ENCODE data around the gene CNTN1. TPM values are rescaled to one million over a fixed set of nuclear protein-coding genes. Genes with fewer than 3 reads are reported as not detected.

Gene CNTN1
- total and polyA plus RNA-seq, 2 experiments from 2014 or later, result 4.2 to 4.7 TPM

GRCh38 chr12:40762072-40762471 lies 69.8 kb downstream of the CNTN1 start:
- no peaks in the 10 kb centered on the region for H3K4me1 ChIP-seq (ENCODE audit: low read depth)
- TF ChIP-seq CTCF (IDR thresholded peaks at IDR 0.05; ENCODE audit: low read depth, low read length), result no peak

GRCh38 chr12:40768125-40768864 lies 76.1 kb downstream of the CNTN1 start:
- H3K36me3 ChIP-seq, result no peaks in the 10 kb centered on the region
- H3K27ac ChIP-seq, result no peak overlapping the region
- TF ChIP-seq CTCF (IDR thresholded peaks at IDR 0.05; ENCODE audit: low read depth, low read length), result no peak
- H3K4me1 ChIP-seq (ENCODE audit: low read depth), result no peaks in the 10 kb centered on the region
- no peaks in the 10 kb centered on the region for H3K27me3 ChIP-seq
- no peak for DNase-seq (ENCODE audit: low read depth in 1 of 2, low spot score in 1 of 2)
- H3K9me3 ChIP-seq (ENCODE audit: low read depth), result no peaks in the 10 kb centered on the region
- H3K4me3 ChIP-seq, result no peak overlapping the region

More at GRCh38 chr12:40762072-40762471, 69.8 kb downstream of the CNTN1 start:
- Histone ChIP-seq H3K27ac (no peak overlapping the region), H3K36me3 (no peaks in the 10 kb centered on the region), H3K4me3 (no peak overlapping the region), H3K27me3 (no peaks in the 10 kb centered on the region), H3K9me3 (ENCODE audit: low read depth) (no peaks in the 10 kb centered on the region)
- no peak for DNase-seq (ENCODE audit: low read depth in 1 of 2, low spot score in 1 of 2)

- H3K36me3 ChIP-seq, result no peaks in the 10 kb centered on the region
- H3K27ac ChIP-seq, result no peak overlapping the region
- H3K9me3 ChIP-seq (ENCODE audit: low read depth), result no peaks in the 10 kb centered on the region
- TF ChIP-seq CTCF (IDR thresholded peaks at IDR 0.05; ENCODE audit: low read depth, low read length), result no peak
- H3K4me1 ChIP-seq (ENCODE audit: low read depth), result no peaks in the 10 kb centered on the region
- DNase-seq (ENCODE audit: low read depth in 1 of 2, low spot score in 1 of 2), result no peak
- H3K27me3 ChIP-seq, result no peaks in the 10 kb centered on the region
- H3K4me3 ChIP-seq, result no peak overlapping the region
Measured at GRCh38 chr12:40769846-40770245, 77.6 kb downstream of the CNTN1 start.

GRCh38 chr12:40770781-40771180 lies 78.5 kb downstream of the CNTN1 start:
- Histone ChIP-seq H3K4me1 (ENCODE audit: low read depth) (no peaks in the 10 kb centered on the region), H3K36me3 (no peaks in the 10 kb centered on the region), H3K27me3 (no peaks in the 10 kb centered on the region), H3K4me3 (no peak overlapping the region), H3K27ac (no peak overlapping the region), H3K9me3 (ENCODE audit: low read depth) (no peaks in the 10 kb centered on the region)
- DNase-seq (ENCODE audit: low read depth in 1 of 2, low spot score in 1 of 2), result no peak
- no peak for TF ChIP-seq CTCF (IDR thresholded peaks at IDR 0.05; ENCODE audit: low read depth, low read length)

- Histone ChIP-seq H3K4me1 (ENCODE audit: low read depth) (no peaks in the 10 kb centered on the region), H3K27ac (no peak overlapping the region), H3K9me3 (ENCODE audit: low read depth) (no peaks in the 10 kb centered on the region), H3K36me3 (no peaks in the 10 kb centered on the region), H3K27me3 (no peaks in the 10 kb centered on the region), H3K4me3 (no peak overlapping the region)
- no peak for TF ChIP-seq CTCF (IDR thresholded peaks at IDR 0.05; ENCODE audit: low read depth, low read length)
- DNase-seq (ENCODE audit: low read depth in 1 of 2, low spot score in 1 of 2), result no peak
Measured at GRCh38 chr12:40775661-40776060, 83.4 kb downstream of the CNTN1 start.

Data from cardiac muscle cell (in vitro differentiated cells and primary cell).